OCI-LY7 (cell line): Measurements from ENCODE around the gene LPO. TPM values are rescaled to one million over a fixed set of nuclear protein-coding genes. Genes with fewer than 3 reads are reported as not detected.

ENCODE experiments used
- BruUV-seq: library from RNA; stranded (reverse); fragments of 400-500 nt; replicated peaks from 2 replicates; lab custom pipeline; 2021; lab: Mats Ljungman, UMichigan
- CTCF ChIA-PET: fragments of 300-600 bp; sonication (Branson Sonifier 250); formaldehyde crosslinking; loops from one replicate; lab custom pipeline; 2022; ENCODE audit warnings: antibody characterized with exemption; ENCODE audit not compliant: unreplicated experiment; lab: Charles Lee
- POLR2A ChIA-PET: fragments of 300-600 bp; sonication (Branson Sonifier 250); formaldehyde crosslinking; loops from one replicate; lab custom pipeline; 2022; ENCODE audit warnings: antibody characterized with exemption; lab: Charles Lee
- DNase-seq: peaks from one replicate; pipeline ENCODE4 v3.0.0-alpha.2; 2015; ENCODE audit warnings: low spot score
- H2AFZ ChIP-seq: fragments of 200-600 bp; sonication (generic), shearing (Covaris generic); 2 replicates; pipeline ENCODE4 v1.6.1; 2014; ENCODE audit warnings: mild to moderate bottlenecking, antibody characterized with exemption, low read length, moderate library complexity
- H3K27ac ChIP-seq: fragments of 200-600 bp; sonication (generic); 2 replicates; pipeline ENCODE4 v1.5.1; 2014; ENCODE audit warnings: mixed run types, low read depth, mild to moderate bottlenecking, moderate library complexity, low read length, inconsistent platforms; ENCODE audit not compliant: poor library complexity, severe bottlenecking
- H3K36me3 ChIP-seq: fragments of 200-600 bp; sonication (generic); 2 replicates; pipeline ENCODE4 v1.6.1; 2014; ENCODE audit warnings: mild to moderate bottlenecking, antibody characterized with exemption, low read length, moderate library complexity, mixed read lengths; ENCODE audit not compliant: insufficient read depth
- H3K4me1 ChIP-seq: fragments of 200-600 bp; sonication (generic); 2 replicates; pipeline ENCODE4 v1.5.1; 2014; ENCODE audit warnings: mild to moderate bottlenecking, low read length; ENCODE audit not compliant: insufficient read depth, poor library complexity, severe bottlenecking
- H3K4me2 ChIP-seq: fragments of 200-600 bp; sonication (generic); 2 replicates; pipeline ENCODE4 v1.6.1; 2014; ENCODE audit warnings: mild to moderate bottlenecking, low read length
- H3K4me3 ChIP-seq: fragments of 200-600 bp; sonication (generic); 2 replicates; pipeline ENCODE4 v1.5.1; 2014; ENCODE audit warnings: mild to moderate bottlenecking, low read depth, low read length; ENCODE audit not compliant: poor library complexity, severe bottlenecking
- H3K79me2 ChIP-seq: fragments of 200-600 bp; sonication (generic); 2 replicates; pipeline ENCODE4 v1.6.1; 2016; ENCODE audit warnings: low read depth, mild to moderate bottlenecking, low read length, moderate library complexity, mixed read lengths; ENCODE audit not compliant: insufficient read depth
- H3K9me2 ChIP-seq: fragments of 200-600 bp; sonication (generic); 2 replicates; pipeline ENCODE4 v1.6.1; 2016; ENCODE audit warnings: mild to moderate bottlenecking, low read length, mixed read lengths; ENCODE audit not compliant: insufficient read depth
- H3K9me3 ChIP-seq: fragments of 200-600 bp; sonication (generic); 2 replicates; pipeline ENCODE4 v1.6.1; 2014; ENCODE audit warnings: mild to moderate bottlenecking, mixed run types, low read length, mixed read lengths
- H4K20me1 ChIP-seq: fragments of 200-600 bp; sonication (generic); 2 replicates; pipeline ENCODE4 v1.6.1; 2014; ENCODE audit warnings: mild to moderate bottlenecking, antibody characterized with exemption, low read length, moderate library complexity, mixed read lengths; ENCODE audit not compliant: insufficient read depth
- CTCF ChIP-seq: fragments of 200-600 bp; sonication (generic); conservative IDR thresholded peaks from 2 replicates; pipeline ENCODE4 v1.5.1; 2014; ENCODE audit warnings: mild to moderate bottlenecking, antibody characterized with exemption, low read length, moderate library complexity, mixed read lengths
- EZH2phosphoT487 ChIP-seq: fragments of 200-600 bp; sonication (generic); IDR thresholded peaks from 2 replicates; pipeline ENCODE4 v1.6.1; 2018; ENCODE audit warnings: low read depth, borderline replicate concordance, mild to moderate bottlenecking, mixed run types, antibody characterized with exemption, low read length, moderate library complexity, mixed read lengths
- intact Hi-C: fragments of 100-400 bp; cut with micrococcal nuclease; formaldehyde crosslinking; loops from one replicate; pipeline ENCODE4 v1.10.0; 2022; ENCODE audit not compliant: unreplicated experiment
- total RNA-seq, 2 experiments: library from RNA; depleted of rRNA in 1 of 2; stranded (reverse); fragments of >200 nt in 1 of 2; shearing (Covaris generic) in 1 of 2; gene quantifications; 2 replicates each; pipeline ENCODE4 v1.2.3, GENCODE V29; 2014 to 2022

Gene LPO
- total RNA-seq, 2 experiments from 2014 or later = not detected

- Histone ChIP-seq H3K4me2 (no peak within 1 kb of the TSS), H3K36me3 (no peaks in the 10 kb centered on the region), H3K9me3 (no peaks in the 10 kb centered on the region), H3K4me1 (no peaks in the 10 kb centered on the region), H4K20me1 (no peaks in the 10 kb centered on the region), H3K27ac (no peak within 1 kb of the TSS), H2AFZ (no peak within 1 kb of the TSS), H3K4me3 (no peak within 1 kb of the TSS), H3K79me2 (no peaks in the 10 kb centered on the region), H3K9me2 (no peaks in the 10 kb centered on the region)
- BruUV-seq = no TSS peak
- intact Hi-C loops = no loop called here
- ChIA-PET POLR2A (interaction anchor here (0.7 kb wide), 2 partner anchors 99 to 150 kb away, joined by 3 to 6 read pairs; no protein-coding TSS in a partner anchor), CTCF (no interaction called here)
- TF ChIP-seq CTCF = no peak
- no peak for TF ChIP-seq EZH2phosphoT487
- no peak for DNase-seq
These were observed 42.3 kb downstream of the LPO start, which contains the start of gene MPO for GRCh38 chr17:58280480-58281217. Gene MPO, minus strand, starts transcription at chr17:58280935. Its CDS starts 177 bp downstream, at chr17:58280758.

- no TSS peak for BruUV-seq
- Histone ChIP-seq H3K79me2 (no peaks in the 10 kb centered on the region), H3K4me3 (no peak overlapping the region), H2AFZ (no peak overlapping the region), H3K27ac (no peak overlapping the region), H3K4me1 (no peaks in the 10 kb centered on the region), H3K4me2 (no peak overlapping the region), H4K20me1 (no peaks in the 10 kb centered on the region), H3K36me3 (no peaks in the 10 kb centered on the region), H3K9me3 (no peaks in the 10 kb centered on the region), H3K9me2 (no peaks in the 10 kb centered on the region)
- ChIA-PET POLR2A (interaction anchor here (0.6 to 0.7 kb wide), 4 partner anchors 99 to 255 kb away, joined by 3 to 6 read pairs (median 4); no protein-coding TSS in a partner anchor), CTCF (no interaction called here)
- TF ChIP-seq CTCF = no peak
- TF ChIP-seq EZH2phosphoT487 = no peak
- no peak for DNase-seq
- intact Hi-C loops = no loop called here
These were observed 43.2 kb downstream of the LPO start for GRCh38 chr17:58281511-58282011.

GRCh38 chr17:58282442-58282841 is 44.1 kb downstream of the LPO start:
- H3K4me2 ChIP-seq = no peak overlapping the region
- no peaks in the 10 kb centered on the region for H3K9me3 ChIP-seq
- CTCF ChIA-PET = interaction anchor here (0.6 kb wide), 1 partner anchor 232 kb away, joined by 5 read pairs; the partner anchor contains the start of gene MTMR4
- no peak for DNase-seq
- BruUV-seq = no TSS peak
- no peaks in the 10 kb centered on the region for H3K4me1 ChIP-seq
- intact Hi-C loops = no loop called here
- TF ChIP-seq CTCF (no peak), EZH2phosphoT487 (no peak)
- H3K9me2 ChIP-seq = no peaks in the 10 kb centered on the region
- POLR2A ChIA-PET = no interaction called here
- no peak overlapping the region for H2AFZ ChIP-seq
- H3K36me3 ChIP-seq = no peaks in the 10 kb centered on the region
- no peaks in the 10 kb centered on the region for H3K79me2 ChIP-seq
- H4K20me1 ChIP-seq = no peaks in the 10 kb centered on the region
- no peak overlapping the region for H3K27ac ChIP-seq
- H3K4me3 ChIP-seq = no peak overlapping the region
